Measurements from ENCODE around the gene TSHZ3. TPM values are rescaled to one million over a fixed set of nuclear protein-coding genes. Genes with fewer than 3 reads are reported as not detected.

TSHZ3 gene
- total RNA-seq, 6 donors from 2014 or later = 2.9 to 10.1 (median 6.3) TPM

DNA sequence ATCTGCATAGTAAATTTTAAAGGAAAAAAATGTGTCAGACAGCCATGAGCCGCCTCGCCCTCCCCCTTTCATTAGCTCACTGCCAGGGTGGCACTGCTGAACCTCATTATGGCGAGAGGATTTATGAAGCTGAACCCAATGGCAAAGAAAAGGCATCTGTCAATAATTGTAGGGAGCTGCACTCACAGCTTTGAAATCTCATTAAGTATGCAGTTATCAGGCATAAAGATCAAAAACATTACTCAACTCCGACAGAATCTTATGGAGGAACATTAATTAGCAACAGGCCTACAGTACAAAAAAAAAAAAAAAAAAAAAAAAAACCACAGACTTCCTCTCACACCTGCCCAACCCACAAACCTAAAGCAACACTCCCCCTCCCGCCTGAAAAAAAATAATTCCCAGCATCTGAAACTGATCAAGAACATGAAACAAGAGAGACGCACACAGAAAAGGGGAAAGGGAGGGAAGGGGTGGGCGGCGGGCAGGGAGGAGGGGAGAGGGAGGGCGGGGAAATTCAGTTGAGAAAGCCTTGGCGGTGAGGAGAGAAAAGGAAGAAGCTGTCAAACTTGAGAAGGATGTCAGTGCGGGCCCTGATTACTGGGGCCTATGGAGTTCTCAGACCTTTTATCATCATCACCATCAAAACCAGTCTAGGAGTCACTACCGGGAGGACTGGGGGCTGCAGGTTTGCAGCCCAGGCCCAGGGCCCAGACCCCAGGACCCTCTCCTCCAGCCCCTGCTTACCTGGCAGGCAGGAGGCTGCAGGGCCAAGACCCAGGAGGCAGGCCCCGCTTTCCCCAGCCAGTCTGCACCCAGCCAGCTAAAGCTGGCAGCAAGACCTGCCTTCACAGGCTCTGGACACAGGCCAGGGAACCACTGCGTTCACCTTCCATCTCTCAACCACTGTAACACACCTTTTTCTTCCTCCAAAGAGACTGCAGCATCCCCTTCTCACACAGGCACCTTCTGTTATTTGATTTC is 8.9 kb downstream of the TSHZ3 start:
- TF ChIP-seq, protein P1, sequence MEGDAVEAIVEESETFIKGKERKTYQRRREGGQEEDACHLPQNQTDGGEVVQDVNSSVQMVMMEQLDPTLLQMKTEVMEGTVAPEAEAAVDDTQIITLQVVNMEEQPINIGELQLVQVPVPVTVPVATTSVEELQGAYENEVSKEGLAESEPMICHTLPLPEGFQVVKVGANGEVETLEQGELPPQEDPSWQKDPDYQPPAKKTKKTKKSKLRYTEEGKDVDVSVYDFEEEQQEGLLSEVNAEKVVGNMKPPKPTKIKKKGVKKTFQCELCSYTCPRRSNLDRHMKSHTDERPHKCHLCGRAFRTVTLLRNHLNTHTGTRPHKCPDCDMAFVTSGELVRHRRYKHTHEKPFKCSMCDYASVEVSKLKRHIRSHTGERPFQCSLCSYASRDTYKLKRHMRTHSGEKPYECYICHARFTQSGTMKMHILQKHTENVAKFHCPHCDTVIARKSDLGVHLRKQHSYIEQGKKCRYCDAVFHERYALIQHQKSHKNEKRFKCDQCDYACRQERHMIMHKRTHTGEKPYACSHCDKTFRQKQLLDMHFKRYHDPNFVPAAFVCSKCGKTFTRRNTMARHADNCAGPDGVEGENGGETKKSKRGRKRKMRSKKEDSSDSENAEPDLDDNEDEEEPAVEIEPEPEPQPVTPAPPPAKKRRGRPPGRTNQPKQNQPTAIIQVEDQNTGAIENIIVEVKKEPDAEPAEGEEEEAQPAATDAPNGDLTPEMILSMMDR (IDR thresholded peaks at IDR 0.05) = no peak
- TF ChIP-seq EP300 (IDR thresholded peaks at IDR 0.05) (no peak), POLR2AphosphoS5 (IDR thresholded peaks at IDR 0.05) (no peak), POLR2A (IDR thresholded peaks at IDR 0.05) (no peak)
- WGBS, 2 donors = 34 to 41% methylated on average over 14 of the region's 14 CpGs
- Histone ChIP-seq H3K9me3 (no peaks in the 10 kb centered on the region), H3K4me3 (no peak overlapping the region), H3K27me3 (no peaks in the 10 kb centered on the region), H3K27ac (peak overlapping the region in 1 of 4 donors; percentile 12), H3K4me1 (peaks cover 10 to 22% (median 18%) of the 10 kb centered on the region in 4 donors), H3K36me3 (no peaks in the 10 kb centered on the region)
- peak in 1 of 2 donors; percentile 13 for ATAC-seq (ENCODE audit: low FRiP score in 2 of 2)
- DNase-seq = peak in 1 of 2 donors; percentile 32

DNA sequence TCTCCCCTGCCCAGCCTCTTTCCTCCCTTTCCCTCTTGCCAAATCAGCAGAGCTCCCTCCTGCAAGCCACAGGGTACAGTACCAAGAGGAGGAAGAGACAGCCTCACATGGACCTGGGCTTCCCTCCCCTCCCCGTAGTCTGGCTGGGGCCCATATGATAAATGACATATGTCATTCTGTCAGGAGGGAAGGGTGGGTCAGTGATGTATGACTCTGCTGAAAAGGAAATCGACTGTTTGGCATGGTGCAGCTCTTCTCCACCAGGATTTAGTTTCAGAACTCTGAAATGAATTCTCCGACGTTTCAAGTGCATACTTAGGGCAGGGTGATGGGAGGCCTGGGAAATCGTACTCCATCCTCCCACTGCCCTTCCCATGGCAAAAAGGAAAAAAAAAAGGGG is 9.8 kb downstream of the TSHZ3 start:
- peaks cover 10 to 22% (median 18%) of the 10 kb centered on the region in 4 donors for H3K4me1 ChIP-seq
- no peaks in the 10 kb centered on the region for H3K9me3 ChIP-seq
- TF ChIP-seq EP300 (IDR thresholded peaks at IDR 0.05) = no peak
- TF ChIP-seq, protein P1 (IDR thresholded peaks at IDR 0.05) = no peak
- no peak for TF ChIP-seq POLR2A (IDR thresholded peaks at IDR 0.05)
- TF ChIP-seq POLR2AphosphoS5 (IDR thresholded peaks at IDR 0.05) = no peak
- H3K4me3 ChIP-seq = no peak overlapping the region
- peak in 1 of 2 donors; percentile 45 for ATAC-seq (ENCODE audit: low FRiP score in 2 of 2)
- H3K36me3 ChIP-seq = no peaks in the 10 kb centered on the region
- no peaks in the 10 kb centered on the region for H3K27me3 ChIP-seq
- 0 to 16% methylated on average over 5 of the region's 5 CpGs for WGBS, 2 donors
- DNase-seq = no peak
- H3K27ac ChIP-seq = peak overlapping the region in 1 of 4 donors; percentile 55

DNA sequence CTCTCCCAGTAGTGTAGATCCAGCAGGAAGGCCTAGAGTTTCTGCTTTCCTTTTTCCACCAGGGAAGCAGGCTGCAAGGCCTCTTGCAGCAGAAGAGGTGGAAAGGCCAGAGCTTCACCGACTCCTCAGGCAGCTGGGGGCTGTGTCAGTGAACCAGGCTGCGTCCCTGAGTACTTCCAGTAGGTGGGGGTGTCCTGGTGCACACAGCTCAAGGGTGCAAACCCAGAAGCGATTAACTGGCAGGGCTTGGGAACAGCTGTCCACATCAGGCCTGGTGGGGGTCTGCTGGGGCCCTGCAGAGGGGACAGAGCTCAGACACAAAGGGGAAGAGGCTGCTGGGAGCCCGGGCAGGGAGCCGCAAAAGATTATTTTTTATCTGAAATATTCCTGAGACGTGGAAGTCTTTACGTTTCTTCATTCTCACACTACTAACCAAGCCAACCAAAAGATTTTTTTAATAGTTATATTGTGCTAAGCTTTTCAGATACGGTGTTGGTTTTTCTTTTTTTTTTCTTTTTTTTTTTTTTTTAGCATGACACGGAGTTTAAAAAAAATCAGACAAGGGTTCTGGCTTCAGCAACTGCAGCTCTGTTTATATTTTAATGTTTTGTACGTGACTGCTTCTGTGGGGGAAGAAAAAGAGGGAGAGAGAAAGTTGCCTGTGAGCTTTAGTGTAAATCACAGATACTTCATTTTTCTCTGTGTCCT is 11.0 kb downstream of the TSHZ3 start:
- H3K9me3 ChIP-seq = no peaks in the 10 kb centered on the region
- peak in 1 of 2 donors; percentile 14 for DNase-seq
- TF ChIP-seq POLR2AphosphoS5 (IDR thresholded peaks at IDR 0.05) (peak in 1 of 2 donors; percentile 9), POLR2A (IDR thresholded peaks at IDR 0.05) (no peak), EP300 (IDR thresholded peaks at IDR 0.05) (no peak)
- TF ChIP-seq, protein P1 (IDR thresholded peaks at IDR 0.05) = peak in 5 of 6 experiments; percentile 12 to 53 (median 24)
- WGBS, 2 donors = 48 to 50% methylated on average over 10 of the region's 10 CpGs
- H3K36me3 ChIP-seq = no peaks in the 10 kb centered on the region
- H3K27me3 ChIP-seq = no peaks in the 10 kb centered on the region
- no peak overlapping the region for H3K4me3 ChIP-seq
- no peak overlapping the region for H3K27ac ChIP-seq
- peaks cover 10 to 22% (median 18%) of the 10 kb centered on the region in 4 donors for H3K4me1 ChIP-seq
- ATAC-seq (ENCODE audit: low FRiP score in 2 of 2) = peak; percentile 41 to 83

DNA sequence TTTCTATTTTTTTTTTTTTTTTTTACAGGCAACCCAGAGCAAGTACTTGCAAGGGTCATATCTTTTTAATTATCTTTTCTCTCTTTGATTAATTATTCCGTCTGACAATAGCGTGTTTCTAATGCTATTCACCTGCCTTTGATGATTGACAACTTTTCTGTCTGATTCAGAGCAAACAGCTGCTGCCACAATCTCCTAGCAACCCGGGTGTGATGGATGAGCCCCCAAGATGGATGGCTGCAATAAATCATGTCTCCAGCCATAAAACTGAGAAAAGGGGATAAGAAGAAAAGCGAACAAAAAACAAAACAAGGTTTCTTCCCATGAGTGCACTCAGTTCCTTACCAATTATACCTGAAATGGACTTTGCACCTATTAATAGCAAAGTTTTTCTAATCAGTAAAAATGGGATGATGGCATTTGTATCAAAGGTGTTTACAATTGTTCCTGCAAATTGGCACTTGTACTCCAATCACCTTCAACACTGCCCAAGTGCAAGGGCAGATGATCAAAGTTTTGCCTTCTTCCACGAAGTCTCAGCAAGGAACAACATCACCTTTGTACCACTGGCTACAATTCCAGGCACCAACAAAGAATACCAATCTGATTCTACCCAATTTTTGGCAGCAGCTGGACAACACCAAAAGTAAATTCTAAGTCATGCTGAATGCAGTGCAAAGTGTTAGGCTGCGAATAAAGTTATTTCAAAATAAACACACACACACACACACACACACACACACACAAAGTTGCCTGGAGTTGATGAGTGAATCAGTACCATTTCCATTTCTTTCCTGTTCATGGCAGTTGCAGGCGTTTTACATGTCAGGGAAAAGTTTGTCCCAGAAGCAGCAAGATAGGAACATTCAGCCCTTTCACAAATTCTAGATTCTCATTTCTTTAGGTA is 12.0 kb downstream of the TSHZ3 start:
- ATAC-seq (ENCODE audit: low FRiP score in 2 of 2) (no peak), DNase-seq (no peak)
- WGBS, 2 donors = 80 to 81% methylated on average over 7 of the region's 7 CpGs
- H3K27me3 ChIP-seq = no peaks in the 10 kb centered on the region
- no peaks in the 10 kb centered on the region for H3K36me3 ChIP-seq
- H3K27ac ChIP-seq = no peak overlapping the region
- H3K4me1 ChIP-seq = peaks cover 10 to 22% (median 18%) of the 10 kb centered on the region in 4 donors
- H3K4me3 ChIP-seq = no peak overlapping the region
- TF ChIP-seq POLR2AphosphoS5 (IDR thresholded peaks at IDR 0.05) = no peak
- H3K9me3 ChIP-seq = no peaks in the 10 kb centered on the region
